ENCODE results near the gene LRRC17.

Gene LRRC17

GRCh38 chr7:102990642-102991041 is 77.8 kb downstream of the LRRC17 start:
- no peak for DNase-seq

GRCh38 chr7:102991077-102991539 is 78.3 kb downstream of the LRRC17 start:
- no peak for DNase-seq

GRCh38 chr7:102991540-102992214 is 78.9 kb downstream of the LRRC17 start:
- DNase-seq: no peak

- DNase-seq: no peak
Observed at GRCh38 chr7:102992509-102992937, 79.7 kb downstream of the LRRC17 start.

- DNase-seq: no peak
Observed at GRCh38 chr7:102992938-102993717, 80.3 kb downstream of the LRRC17 start.

- DNase-seq: no peak
Observed at GRCh38 chr7:102993718-102994029, 80.9 kb downstream of the LRRC17 start.

- no peak for DNase-seq
Observed at GRCh38 chr7:102994567-102994966, 81.8 kb downstream of the LRRC17 start.
